Measurements from ENCODE around the gene CRYZL1. TPM values are rescaled to one million over a fixed set of nuclear protein-coding genes. Genes with fewer than 3 reads are reported as not detected.
"Not testable (repeated sequence)": the region's sequence is repeated elsewhere in the genome, so short reads cannot be mapped to it uniquely, and the experiment has no call there.

The CRYZL1 gene
- total RNA-seq, 6 experiments from 2014 or later: 9.7 to 16.3 (median 13.2) TPM

DNA sequence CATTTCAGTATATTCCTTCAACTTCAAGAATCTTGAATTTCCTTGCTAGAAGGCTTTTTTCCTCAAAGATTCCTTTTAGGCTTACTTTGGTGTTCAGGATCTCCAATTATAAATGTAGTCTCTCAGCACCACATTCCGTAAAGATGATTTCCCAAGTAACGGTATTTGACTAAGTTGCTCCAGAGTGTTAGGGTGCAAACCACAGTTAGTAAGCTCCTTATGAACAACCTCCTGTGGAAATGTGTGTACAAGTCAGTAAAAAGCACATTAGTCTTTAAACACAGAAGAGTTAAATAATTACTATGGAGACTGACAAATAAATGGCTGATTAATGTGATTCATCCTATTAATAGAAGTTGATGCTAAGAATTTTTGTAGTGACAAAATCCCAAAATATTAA is 63.3 kb downstream of the CRYZL1 start:
- TF ChIP-seq, protein P1, sequence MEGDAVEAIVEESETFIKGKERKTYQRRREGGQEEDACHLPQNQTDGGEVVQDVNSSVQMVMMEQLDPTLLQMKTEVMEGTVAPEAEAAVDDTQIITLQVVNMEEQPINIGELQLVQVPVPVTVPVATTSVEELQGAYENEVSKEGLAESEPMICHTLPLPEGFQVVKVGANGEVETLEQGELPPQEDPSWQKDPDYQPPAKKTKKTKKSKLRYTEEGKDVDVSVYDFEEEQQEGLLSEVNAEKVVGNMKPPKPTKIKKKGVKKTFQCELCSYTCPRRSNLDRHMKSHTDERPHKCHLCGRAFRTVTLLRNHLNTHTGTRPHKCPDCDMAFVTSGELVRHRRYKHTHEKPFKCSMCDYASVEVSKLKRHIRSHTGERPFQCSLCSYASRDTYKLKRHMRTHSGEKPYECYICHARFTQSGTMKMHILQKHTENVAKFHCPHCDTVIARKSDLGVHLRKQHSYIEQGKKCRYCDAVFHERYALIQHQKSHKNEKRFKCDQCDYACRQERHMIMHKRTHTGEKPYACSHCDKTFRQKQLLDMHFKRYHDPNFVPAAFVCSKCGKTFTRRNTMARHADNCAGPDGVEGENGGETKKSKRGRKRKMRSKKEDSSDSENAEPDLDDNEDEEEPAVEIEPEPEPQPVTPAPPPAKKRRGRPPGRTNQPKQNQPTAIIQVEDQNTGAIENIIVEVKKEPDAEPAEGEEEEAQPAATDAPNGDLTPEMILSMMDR (IDR thresholded peaks at IDR 0.05): no peak
- no peak for TF ChIP-seq POLR2A (IDR thresholded peaks at IDR 0.05)
- H3K9me3 ChIP-seq: no peaks in the 10 kb centered on the region
- intact Hi-C loops (cut with DNase I): no loop called here
- DNase-seq: no peak
- H3K27me3 ChIP-seq: no peaks in the 10 kb centered on the region
- no peak overlapping the region for H3K4me3 ChIP-seq
- H3K4me1 ChIP-seq: peaks cover 0 to 11% (median 3%) of the 10 kb centered on the region in 4 donors
- 81% methylated on average over 2 of the region's 2 CpGs for WGBS (ENCODE audit: insufficient coverage, low coverage, low lambda C conversion rate, missing lambda C conversion rate)
- peaks cover 0 to 46% (median 12%) of the 10 kb centered on the region in 4 donors for H3K36me3 ChIP-seq
- no peak for ATAC-seq
- H3K27ac ChIP-seq: no peak overlapping the region

DNA sequence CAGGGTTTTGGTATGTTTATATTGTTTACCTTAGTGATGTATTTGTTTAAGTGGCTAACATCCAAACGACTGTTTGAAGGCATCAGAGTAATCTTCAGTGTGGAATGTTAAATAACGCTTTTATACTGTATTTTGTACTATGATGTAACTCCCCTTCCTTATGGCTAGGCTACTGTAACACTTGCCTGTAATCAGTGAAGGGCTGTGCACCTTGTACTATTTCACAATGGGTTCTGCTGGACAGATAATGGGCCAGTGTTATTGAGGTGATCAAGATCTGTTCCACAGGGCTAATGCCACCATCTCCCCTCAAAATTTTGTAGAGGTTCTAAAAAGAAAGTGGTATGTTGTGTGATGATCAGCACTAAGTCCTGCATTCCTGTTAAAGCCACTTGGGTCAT is 64.8 kb downstream of the CRYZL1 start:
- ATAC-seq (peak; percentile 90 to 93 (median 92)), DNase-seq (peak in 1 of 3 donors; percentile 55)
- H3K9me3 ChIP-seq; intact Hi-C loops (cut with DNase I); H3K27me3 ChIP-seq; H3K4me3 ChIP-seq: not testable (repeated sequence)
- H3K27ac ChIP-seq: peak overlapping the region in 1 of 3 donors; percentile 21
- peaks cover 0 to 19% (median 7%) of the 10 kb centered on the region in 4 donors for H3K4me1 ChIP-seq
- H3K36me3 ChIP-seq: peaks cover 0 to 59% (median 18%) of the 10 kb centered on the region in 4 donors
- 18% methylated on average over 2 of the region's 2 CpGs for WGBS (ENCODE audit: insufficient coverage, low coverage, low lambda C conversion rate, missing lambda C conversion rate)

DNA sequence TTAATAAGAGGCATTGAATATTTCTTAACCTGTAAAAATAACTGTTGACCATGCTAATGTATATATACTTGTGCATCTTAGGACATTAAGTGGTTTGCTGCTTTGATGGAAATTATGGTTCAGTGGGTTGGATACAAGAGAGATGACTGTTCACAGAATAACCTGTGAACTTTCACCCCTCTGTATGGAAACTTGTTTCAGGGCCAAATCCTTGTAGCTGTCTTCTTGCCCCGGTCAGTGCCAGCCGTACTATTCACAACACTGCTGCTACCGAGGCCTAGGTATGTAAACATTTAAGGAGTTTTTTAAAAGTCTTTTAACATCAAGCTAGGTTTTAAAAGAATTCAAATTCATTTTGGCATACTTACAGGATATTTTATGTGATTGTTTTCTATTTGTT is 69.2 kb downstream of the CRYZL1 start:
- H3K4me3 ChIP-seq: no peak overlapping the region
- H3K27ac ChIP-seq: peak overlapping the region in 1 of 3 donors; percentile 44
- H3K27me3 ChIP-seq: no peaks in the 10 kb centered on the region
- no peaks in the 10 kb centered on the region for H3K9me3 ChIP-seq
- peaks cover 0 to 89% (median 39%) of the 10 kb centered on the region in 4 donors for H3K36me3 ChIP-seq
- DNase-seq (peak in 2 of 3 donors; percentile 60 to 73), ATAC-seq (peak; percentile 86 to 94 (median 88))
- no peak for TF ChIP-seq POLR2A (IDR thresholded peaks at IDR 0.05)
- TF ChIP-seq, protein P1 (IDR thresholded peaks at IDR 0.05): no peak
- intact Hi-C loops (cut with DNase I): no loop called here
- peaks cover 0 to 19% (median 9%) of the 10 kb centered on the region in 4 donors for H3K4me1 ChIP-seq
- 14% methylated on average over 3 of the region's 3 CpGs for WGBS (ENCODE audit: insufficient coverage, low coverage, low lambda C conversion rate, missing lambda C conversion rate)

DNA sequence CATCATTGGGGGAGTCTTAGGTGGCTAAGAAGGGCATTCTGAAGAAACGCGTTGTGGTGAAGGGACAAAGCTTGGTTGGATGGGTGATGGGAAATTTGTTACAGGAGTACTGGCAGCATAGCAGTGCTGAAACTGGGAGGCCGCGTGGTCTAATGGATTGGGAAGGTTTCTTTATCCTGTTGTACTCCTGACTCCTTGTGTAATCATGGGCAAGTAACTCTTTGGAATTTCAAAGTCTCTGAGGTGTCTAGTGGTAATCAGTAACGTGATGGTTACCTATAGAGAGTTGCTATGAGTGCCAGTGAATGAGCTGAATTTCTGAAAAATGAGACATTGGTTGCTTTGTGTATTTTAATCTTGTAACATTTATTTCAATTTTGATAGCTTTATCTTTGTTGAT is 71.5 kb downstream of the CRYZL1 start:
- H3K4me3 ChIP-seq: no peak overlapping the region
- no peak for TF ChIP-seq POLR2A (IDR thresholded peaks at IDR 0.05)
- TF ChIP-seq, protein P1 (IDR thresholded peaks at IDR 0.05): no peak
- DNase-seq: no peak
- no peak overlapping the region for H3K27ac ChIP-seq
- no peaks in the 10 kb centered on the region for H3K9me3 ChIP-seq
- WGBS (ENCODE audit: insufficient coverage, low coverage, low lambda C conversion rate, missing lambda C conversion rate): 79% methylated on average over 5 of the region's 5 CpGs
- H3K27me3 ChIP-seq: no peaks in the 10 kb centered on the region
- intact Hi-C loops (cut with DNase I): no loop called here
- peaks cover 0 to 12% (median 4%) of the 10 kb centered on the region in 4 donors for H3K4me1 ChIP-seq
- H3K36me3 ChIP-seq: peaks cover 0 to 79% (median 37%) of the 10 kb centered on the region in 4 donors
- ATAC-seq: no peak

DNA sequence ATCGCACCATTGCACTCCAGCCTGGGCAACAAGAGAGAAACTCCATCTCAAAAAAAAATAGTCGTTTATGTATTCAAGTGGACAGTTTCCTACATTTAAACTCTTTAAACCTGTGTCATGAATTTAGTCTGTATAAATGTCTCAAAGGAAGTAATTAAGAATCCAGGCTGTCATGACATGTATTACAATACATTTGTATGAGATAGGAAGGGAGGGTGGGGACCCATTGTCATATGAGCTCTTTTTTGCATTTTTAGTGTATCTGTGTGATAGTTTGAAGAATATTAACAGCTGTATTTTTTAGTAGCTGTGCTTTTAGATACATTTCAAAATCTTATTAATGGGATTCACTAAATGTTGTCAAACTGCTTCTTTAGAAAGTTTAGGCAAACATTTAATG is 73.1 kb downstream of the CRYZL1 start:
- intact Hi-C loops (cut with DNase I): no loop called here
- Histone ChIP-seq H3K36me3 (peaks cover 0 to 68% (median 31%) of the 10 kb centered on the region in 4 donors), H3K9me3 (no peaks in the 10 kb centered on the region), H3K27me3 (no peaks in the 10 kb centered on the region), H3K27ac (no peak overlapping the region), H3K4me1 (peaks cover 0 to 12% (median 4%) of the 10 kb centered on the region in 4 donors), H3K4me3 (no peak overlapping the region)
- no peak for DNase-seq
- ATAC-seq: no peak
- WGBS (ENCODE audit: insufficient coverage, low coverage, low lambda C conversion rate, missing lambda C conversion rate): 68% methylated on average over 2 of the region's 2 CpGs
- no peak for TF ChIP-seq POLR2A (IDR thresholded peaks at IDR 0.05)
- TF ChIP-seq, protein P1 (IDR thresholded peaks at IDR 0.05): no peak
